Right lobe of liver (tissue), 6 donors: Measurements from ENCODE around the gene DDX47. TPM values are rescaled to one million over a fixed set of nuclear protein-coding genes. Genes with fewer than 3 reads are reported as not detected.
"Not testable (repeated sequence)": the region's sequence is repeated elsewhere in the genome, so short reads cannot be mapped to it uniquely, and the experiment has no call there.

Experiments
- ATAC-seq, 4 donors: fragments of 200-7000 bp; cut with Tn5 transposase; one replicate each; pipeline ENCODE4 v1.9.1; 2020; ENCODE audit warnings: mild to moderate bottlenecking in 4 of 4, moderate library complexity in 4 of 4
- DNase-seq, 3 donors: peaks; one replicate each; pipeline ENCODE4 v3.0.0-alpha.2; 2020
- H3K27ac ChIP-seq, 3 donors: fragments of 200-600 bp; one replicate each; pipeline ENCODE4 v1.8.0; 2022
- H3K27me3 ChIP-seq, 2 donors: fragments of 200-600 bp; one replicate each; pipeline ENCODE4 v1.8.0; 2022
- H3K36me3 ChIP-seq, 4 donors: fragments of 200-600 bp; sonication (generic) in 1 of 4; one replicate each; pipeline versions ENCODE4 v1.5.1 to v1.8.0; 2017 to 2022; ENCODE audit warnings: control low read depth in 1 of 4
- H3K4me1 ChIP-seq, 4 donors: fragments of 200-600 bp; sonication (generic) in 1 of 4; one replicate each; pipeline versions ENCODE4 v1.5.1 to v1.8.0; 2017 to 2022; ENCODE audit warnings: control low read depth in 1 of 4
- H3K4me3 ChIP-seq, 3 donors: fragments of 200-600 bp; one replicate each; pipeline ENCODE4 v1.8.0; 2022
- H3K9me3 ChIP-seq, 4 donors: fragments of 200-600 bp; sonication (generic) in 1 of 4; one replicate each; pipeline versions ENCODE4 v1.5.1 to v1.8.0; 2017 to 2022; ENCODE audit warnings: control low read depth in 1 of 4
- CTCF ChIP-seq, 4 donors: fragments of 200-600 bp in 3 of 4; fragments of 450-650 bp in 1 of 4; IDR thresholded peaks; one replicate each; pipeline versions ENCODE4 v1.5.1 to v1.8.0; 2016 to 2022; ENCODE audit warnings: antibody characterized with exemption in 4 of 4, mild to moderate bottlenecking in 2 of 4
- POLR2A ChIP-seq: fragments of 450-650 bp; IDR thresholded peaks from one replicate; pipeline ENCODE4 v1.6.1; 2017; ENCODE audit warnings: antibody characterized with exemption, mild to moderate bottlenecking
- WGBS: methylation state at CpG from one replicate; pipeline ENCODE4 v1.1.6; 2018; ENCODE audit warnings: low coverage, low lambda C conversion rate; ENCODE audit not compliant: insufficient coverage; ENCODE audit errors: missing lambda C conversion rate; 5-methylcytosine and 5-hydroxymethylcytosine counted together
- intact Hi-C, 2 donors: fragments of 100-400 bp; cut with DNase I; formaldehyde crosslinking; loops; one replicate each; pipeline versions ENCODE4 v1.11.2 to v1.14.1; 2022
- total RNA-seq, 6 experiments: library from RNA; depleted of rRNA in 2 of 6; stranded (reverse); fragments of >200 nt in 2 of 6; fragmentation: NEBNext Ultra II Directional in 3 of 6; extraction: Animal tissue kit (Norgen Biotek cat#: 25700) in 3 of 6; gene quantifications; one replicate each; pipeline versions ENCODE4 v1.1.0 to v1.2.4, GENCODE V29; 2016 to 2023
- donor health status: DM: no; HTN: yes; CAD: no.
- donor health status: DM: no; HTN: no; CAD: no.
- donor health status: DM: no; HTN: no; CAD: no.
- donor health status: DM: no; HTN: yes; CAD: no.
- donor health status: DM: no; HTN: yes; CAD: no.

DDX47 gene
- total RNA-seq, 6 experiments from 2014 or later: 23.8 to 30.2 (median 25.3) TPM

- Histone ChIP-seq H3K4me1 (no peaks in the 10 kb centered on the region), H3K9me3 (no peaks in the 10 kb centered on the region), H3K36me3 (no peaks in the 10 kb centered on the region), H3K4me3 (no peak overlapping the region), H3K27me3 (no peaks in the 10 kb centered on the region), H3K27ac (no peak overlapping the region)
- 90% methylated on average over 2 of the region's 3 CpGs for WGBS
- intact Hi-C loops: no loop called here
- TF ChIP-seq POLR2A (no peak), CTCF (IDR thresholded peaks at IDR 0.05) (no peak)
- DNase-seq (no peak), ATAC-seq (no peak)
Measured at GRCh38 chr12:12797794-12798152, 15.4 kb upstream of the DDX47 start.

- Histone ChIP-seq H3K4me1 (no peaks in the 10 kb centered on the region), H3K27ac (no peak overlapping the region), H3K36me3 (no peaks in the 10 kb centered on the region), H3K9me3 (no peaks in the 10 kb centered on the region), H3K4me3 (no peak overlapping the region), H3K27me3 (no peaks in the 10 kb centered on the region)
- ATAC-seq (no peak), DNase-seq (no peak)
- TF ChIP-seq POLR2A (no peak), CTCF (IDR thresholded peaks at IDR 0.05) (no peak)
- 36% methylated on average over 1 of the region's 1 CpG for WGBS
- intact Hi-C loops: no loop called here
Measured at GRCh38 chr12:12798480-12798879, 14.7 kb upstream of the DDX47 start.

- no peaks in the 10 kb centered on the region for H3K36me3 ChIP-seq
- DNase-seq (no peak), ATAC-seq (peak in 1 of 4 donors; percentile 39)
- no peaks in the 10 kb centered on the region for H3K4me1 ChIP-seq
- TF ChIP-seq CTCF (IDR thresholded peaks at IDR 0.05): no peak
- no peak for TF ChIP-seq POLR2A
- WGBS: 60% methylated on average over 8 of the region's 8 CpGs
- H3K9me3 ChIP-seq: no peaks in the 10 kb centered on the region
- no peaks in the 10 kb centered on the region for H3K27me3 ChIP-seq
- intact Hi-C loops: no loop called here
- no peak overlapping the region for H3K4me3 ChIP-seq
- H3K27ac ChIP-seq: no peak overlapping the region
Measured at GRCh38 chr12:12799163-12799920, 13.8 kb upstream of the DDX47 start.

GRCh38 chr12:12800406-12801180 is 12.6 kb upstream of the DDX47 start:
- 69% methylated on average over 9 of the region's 9 CpGs for WGBS
- H3K27me3 ChIP-seq: no peaks in the 10 kb centered on the region
- DNase-seq (no peak), ATAC-seq (no peak)
- no peak overlapping the region for H3K27ac ChIP-seq
- no peaks in the 10 kb centered on the region for H3K9me3 ChIP-seq
- no peaks in the 10 kb centered on the region for H3K4me1 ChIP-seq
- intact Hi-C loops: no loop called here
- H3K4me3 ChIP-seq: no peak overlapping the region
- no peaks in the 10 kb centered on the region for H3K36me3 ChIP-seq
- TF ChIP-seq CTCF (IDR thresholded peaks at IDR 0.05): no peak
- no peak for TF ChIP-seq POLR2A

- not testable (repeated sequence) for ATAC-seq
Measured at GRCh38 chr12:12801656-12802055, 11.5 kb upstream of the DDX47 start.

More at GRCh38 chr12:12801656-12802055, 11.5 kb upstream of the DDX47 start:
- H3K36me3 ChIP-seq, intact Hi-C loops, H3K4me3 ChIP-seq, H3K27ac ChIP-seq, H3K27me3 ChIP-seq, H3K9me3 ChIP-seq, H3K4me1 ChIP-seq, DNase-seq: not testable (repeated sequence)
- 76% methylated on average over 4 of the region's 4 CpGs for WGBS
